Measurements from ENCODE around the gene CCDC116. TPM values are rescaled to one million over a fixed set of nuclear protein-coding genes. Genes with fewer than 3 reads are reported as not detected.

Gene CCDC116
- total and polyA plus RNA-seq, 4 donors: 0.37 to 0.74 (median 0.72) TPM

- Histone ChIP-seq H3K27me3 (ENCODE audit: control insufficient read depth in 3 of 3, insufficient read depth in 3 of 3, low read length in 2 of 3) (no peaks in the 10 kb centered on the region), H3K27ac (ENCODE audit: low read depth in 1 of 2, low read length in 1 of 2) (no peak overlapping the region), H3K4me1 (ENCODE audit: control insufficient read depth in 5 of 5, insufficient read depth in 5 of 5, low read length in 5 of 5) (peaks cover 0 to 2% (median 0%) of the 10 kb centered on the region in 5 donors), H3K4me3 (no peak overlapping the region), H3K36me3 (ENCODE audit: control insufficient read depth in 4 of 4, insufficient read depth in 4 of 4, low read length in 4 of 4) (peaks cover 0 to 2% (median 0%) of the 10 kb centered on the region in 4 donors), H3K9me3 (ENCODE audit: control insufficient read depth in 4 of 4, insufficient read depth in 3 of 4, low read length in 3 of 4) (no peaks in the 10 kb centered on the region), H3K9ac (ENCODE audit: insufficient read depth in 1 of 2, low read length in 2 of 2) (no peak overlapping the region)
- ATAC-seq (ENCODE audit: insufficient read depth, low FRiP score): no peak
- 90 to 94% methylated on average over 6 of the region's 6 CpGs for WGBS, 2 donors
- no peak for TF ChIP-seq CTCF (IDR thresholded peaks at IDR 0.05; ENCODE audit: control extremely low read depth, extremely low read depth)
- DNase-seq: no peak
Measured at GRCh38 chr22:21602579-21602978, 30.0 kb upstream of the CCDC116 start.

- ATAC-seq (ENCODE audit: insufficient read depth, low FRiP score) (no peak), DNase-seq (no peak)
- Histone ChIP-seq H3K27me3 (ENCODE audit: control insufficient read depth in 3 of 3, insufficient read depth in 3 of 3, low read length in 2 of 3) (no peaks in the 10 kb centered on the region), H3K27ac (ENCODE audit: low read depth in 1 of 2, low read length in 1 of 2) (no peak overlapping the region), H3K4me3 (no peak overlapping the region), H3K9ac (ENCODE audit: insufficient read depth in 1 of 2, low read length in 2 of 2) (no peak overlapping the region), H3K4me1 (ENCODE audit: control insufficient read depth in 5 of 5, insufficient read depth in 5 of 5, low read length in 5 of 5) (peaks cover 0 to 3% (median 0%) of the 10 kb centered on the region in 5 donors), H3K9me3 (ENCODE audit: control insufficient read depth in 4 of 4, insufficient read depth in 3 of 4, low read length in 3 of 4) (no peaks in the 10 kb centered on the region), H3K36me3 (ENCODE audit: control insufficient read depth in 4 of 4, insufficient read depth in 4 of 4, low read length in 4 of 4) (peaks cover 0 to 2% (median 0%) of the 10 kb centered on the region in 4 donors)
- no peak for TF ChIP-seq CTCF (IDR thresholded peaks at IDR 0.05; ENCODE audit: control extremely low read depth, extremely low read depth)
- WGBS, 2 donors: 84 to 87% methylated on average over 9 of the region's 9 CpGs
Measured at GRCh38 chr22:21603973-21604372, 28.6 kb upstream of the CCDC116 start.

- Histone ChIP-seq H3K9ac (ENCODE audit: insufficient read depth in 1 of 2, low read length in 2 of 2) (no peak overlapping the region), H3K4me3 (no peak overlapping the region), H3K27me3 (ENCODE audit: control insufficient read depth in 3 of 3, insufficient read depth in 3 of 3, low read length in 2 of 3) (no peaks in the 10 kb centered on the region), H3K9me3 (ENCODE audit: control insufficient read depth in 4 of 4, insufficient read depth in 3 of 4, low read length in 3 of 4) (no peaks in the 10 kb centered on the region), H3K4me1 (ENCODE audit: control insufficient read depth in 5 of 5, insufficient read depth in 5 of 5, low read length in 5 of 5) (peaks cover 0 to 5% (median 0%) of the 10 kb centered on the region in 5 donors), H3K36me3 (ENCODE audit: control insufficient read depth in 4 of 4, insufficient read depth in 4 of 4, low read length in 4 of 4) (peaks cover 1 to 4% (median 1%) of the 10 kb centered on the region in 4 donors), H3K27ac (ENCODE audit: low read depth in 1 of 2, low read length in 1 of 2) (no peak overlapping the region)
- TF ChIP-seq CTCF (IDR thresholded peaks at IDR 0.05; ENCODE audit: control extremely low read depth, extremely low read depth): no peak
- DNase-seq: no peak
- 95 to 98% methylated on average over 7 of the region's 7 CpGs for WGBS, 2 donors
- no peak for ATAC-seq (ENCODE audit: insufficient read depth, low FRiP score)
Measured at GRCh38 chr22:21605887-21606564, 26.5 kb upstream of the CCDC116 start.
